H9 (cell line): ENCODE results near the gene TH. TPM values are rescaled to one million over a fixed set of nuclear protein-coding genes. Genes with fewer than 3 reads are reported as not detected.

ENCODE experiments used
- DNase-seq: peaks from one replicate; pipeline ENCODE4 v3.0.0-alpha.2; 2017
- H2AFZ ChIP-seq: one replicate; pipeline ENCODE4 v1.6.1; 2013; ENCODE audit warnings: mild to moderate bottlenecking, low read length, control low read depth, moderate library complexity
- H2AK5ac ChIP-seq: 2 replicates; pipeline ENCODE4 v1.6.1; 2013; ENCODE audit warnings: low read length, control low read depth, mixed read lengths; ENCODE audit not compliant: insufficient read length
- H2BK120ac ChIP-seq: one replicate; pipeline ENCODE4 v1.6.1; 2013; ENCODE audit warnings: low read depth, mild to moderate bottlenecking, low read length, control low read depth, inconsistent platforms; ENCODE audit not compliant: poor library complexity, severe bottlenecking
- H2BK12ac ChIP-seq: 2 replicates; pipeline ENCODE4 v1.6.1; 2013; ENCODE audit warnings: low read length, control low read depth, mixed read lengths, low read depth; ENCODE audit not compliant: insufficient read length
- H2BK15ac ChIP-seq: 2 replicates; pipeline ENCODE4 v1.6.1; 2013; ENCODE audit warnings: low read depth, low read length, control low read depth
- H2BK20ac ChIP-seq: one replicate; pipeline ENCODE4 v1.6.1; 2013; ENCODE audit warnings: low read depth, mild to moderate bottlenecking, low read length, control low read depth, inconsistent platforms; ENCODE audit not compliant: poor library complexity, severe bottlenecking
- H2BK5ac ChIP-seq: 2 replicates; pipeline ENCODE4 v1.6.1; 2013; ENCODE audit warnings: low read length, control low read depth, mixed read lengths; ENCODE audit not compliant: insufficient read length
- H3K14ac ChIP-seq: 2 replicates; pipeline ENCODE4 v1.6.1; 2013; ENCODE audit warnings: low read length, control low read depth; ENCODE audit not compliant: insufficient read depth
- H3K18ac ChIP-seq: 2 replicates; pipeline ENCODE4 v1.6.1; 2013; ENCODE audit warnings: low read depth, mild to moderate bottlenecking, mixed read lengths, low read length, control low read depth; ENCODE audit not compliant: insufficient read length
- H3K23ac ChIP-seq: 2 replicates; pipeline ENCODE4 v1.6.1; 2013; ENCODE audit warnings: low read length, control low read depth, mixed read lengths, low read depth; ENCODE audit not compliant: insufficient read length
- H3K23me2 ChIP-seq: 2 replicates; pipeline ENCODE4 v1.6.1; 2013; ENCODE audit warnings: low read depth, mild to moderate bottlenecking, mixed read lengths, low read length, control low read depth; ENCODE audit not compliant: insufficient read length, poor library complexity, severe bottlenecking
- H3K27ac ChIP-seq: 2 replicates; pipeline ENCODE4 v1.5.1; 2013; ENCODE audit warnings: low read length, control low read depth, mixed read lengths, low read depth; ENCODE audit not compliant: insufficient read length
- H3K27me3 ChIP-seq: 2 replicates; pipeline ENCODE4 v1.6.1; 2013; ENCODE audit warnings: low read length, control low read depth, inconsistent platforms; ENCODE audit not compliant: insufficient read depth
- H3K4ac ChIP-seq: 2 replicates; pipeline ENCODE4 v1.6.1; 2013; ENCODE audit warnings: low read depth, mild to moderate bottlenecking, control low read depth, inconsistent platforms, low read length, moderate library complexity
- H3K4me1 ChIP-seq: 2 replicates; pipeline ENCODE4 v1.6.1; 2013; ENCODE audit warnings: low read length, control low read depth, inconsistent platforms; ENCODE audit not compliant: insufficient read depth
- H3K4me2 ChIP-seq: 2 replicates; pipeline ENCODE4 v1.6.1; 2013; ENCODE audit warnings: low read length, control low read depth, mixed read lengths; ENCODE audit not compliant: insufficient read length, insufficient read depth
- H3K56ac ChIP-seq: 2 replicates; pipeline ENCODE4 v1.6.1; 2013; ENCODE audit warnings: low read depth, mild to moderate bottlenecking, mixed read lengths, low read length, control low read depth; ENCODE audit not compliant: insufficient read length
- H3K79me1 ChIP-seq: 2 replicates; pipeline ENCODE4 v1.6.1; 2013; ENCODE audit warnings: low read depth, mild to moderate bottlenecking, moderate library complexity, low read length, control low read depth, inconsistent platforms; ENCODE audit not compliant: insufficient read depth, poor library complexity, severe bottlenecking
- H3K79me2 ChIP-seq: 2 replicates; pipeline ENCODE4 v1.6.1; 2013; ENCODE audit warnings: low read length, control low read depth, inconsistent platforms; ENCODE audit not compliant: insufficient read depth
- H3K9ac ChIP-seq: 2 replicates; pipeline ENCODE4 v1.6.1; 2013; ENCODE audit warnings: low read length, control low read depth, mixed read lengths; ENCODE audit not compliant: insufficient read length; ENCODE audit errors: extremely low read depth
- H3K9me3 ChIP-seq: one replicate; pipeline ENCODE4 v1.6.1; 2013; ENCODE audit warnings: low read depth, low read length, inconsistent platforms; ENCODE audit not compliant: control insufficient read depth
- H3T11ph ChIP-seq: one replicate; pipeline ENCODE4 v1.6.1; 2013; ENCODE audit warnings: mild to moderate bottlenecking, low read length, control low read depth, inconsistent platforms
- H4K20me1 ChIP-seq: one replicate; pipeline ENCODE4 v1.6.1; 2013; ENCODE audit not compliant: control insufficient read depth, insufficient read length, insufficient read depth
- H4K5ac ChIP-seq: 2 replicates; pipeline ENCODE4 v1.6.1; 2013; ENCODE audit warnings: low read depth, mild to moderate bottlenecking, mixed read lengths, low read length, control low read depth; ENCODE audit not compliant: insufficient read length
- H4K8ac ChIP-seq: replicated peaks from 2 replicates; pipeline ENCODE4 v1.6.1; 2013; ENCODE audit warnings: low read length, control low read depth, mixed read lengths, low read depth; ENCODE audit not compliant: insufficient read length
- H4K91ac ChIP-seq: 2 replicates; pipeline ENCODE4 v1.6.1; 2013; ENCODE audit warnings: low read depth, mild to moderate bottlenecking, moderate library complexity, mixed read lengths, low read length, control low read depth; ENCODE audit not compliant: insufficient read length
- H3K27ac Mint-ChIP-seq, 3 experiments: 2 replicates in 2 of 3; 3 replicates in 1 of 3; pipeline ENCODE4 v1.8.0; 2020 to 2021; ENCODE audit warnings: mixed read lengths in 3 of 3, mild to moderate bottlenecking in 1 of 3, moderate library complexity in 1 of 3
- H3K27me3 Mint-ChIP-seq: 2 replicates; pipeline ENCODE4 v1.8.0; 2021; ENCODE audit warnings: low read depth, mild to moderate bottlenecking, moderate library complexity, mixed read lengths
- H3K36me3 Mint-ChIP-seq, 3 experiments: 2 replicates in 2 of 3; 3 replicates in 1 of 3; pipeline ENCODE4 v1.8.0; 2020 to 2021; ENCODE audit warnings: low read depth in 3 of 3, mixed read lengths in 3 of 3; ENCODE audit not compliant: insufficient read depth in 1 of 3
- H3K4me1 Mint-ChIP-seq, 2 experiments: 2 replicates each; pipeline ENCODE4 v1.8.0; 2020; ENCODE audit warnings: mixed read lengths in 2 of 2
- H3K4me3 Mint-ChIP-seq, 2 experiments: 2 replicates in 1 of 2; 3 replicates in 1 of 2; pipeline ENCODE4 v1.8.0; 2020 to 2021; ENCODE audit warnings: mild to moderate bottlenecking in 2 of 2, mixed read lengths in 2 of 2, moderate library complexity in 1 of 2
- H3K9me3 Mint-ChIP-seq, 2 experiments: 2 replicates in 1 of 2; 3 replicates in 1 of 2; pipeline ENCODE4 v1.8.0; 2020; ENCODE audit warnings: mild to moderate bottlenecking in 2 of 2, mixed read lengths in 2 of 2, moderate library complexity in 1 of 2
- WGBS: extraction: QIAGEN DNeasy Blood & Tissue Kit; methylation state at CpG from one replicate; pipeline ENCODE4 v1.1.7; 2013; ENCODE audit warnings: missing lambda C conversion rate, low lambda C conversion rate, mixed read lengths; ENCODE audit not compliant: insufficient read length; ENCODE audit errors: extremely low coverage; 5-methylcytosine and 5-hydroxymethylcytosine counted together
- total RNA-seq: library from RNA; stranded (reverse); gene quantifications from 2 replicates; pipeline ENCODE4 v1.2.1, GENCODE V29; 2021
- TF ChIP-seq, protein P1 (sequence below): fragments of 200-600 bp; sonication (generic); conservative IDR thresholded peaks from 3 replicates; pipeline ENCODE4 v1.8.0; 2021; ENCODE audit warnings: antibody characterized with exemption, mild to moderate bottlenecking

The TH gene
- total RNA-seq, 1 experiment from 2014 or later: not detected

DNA sequence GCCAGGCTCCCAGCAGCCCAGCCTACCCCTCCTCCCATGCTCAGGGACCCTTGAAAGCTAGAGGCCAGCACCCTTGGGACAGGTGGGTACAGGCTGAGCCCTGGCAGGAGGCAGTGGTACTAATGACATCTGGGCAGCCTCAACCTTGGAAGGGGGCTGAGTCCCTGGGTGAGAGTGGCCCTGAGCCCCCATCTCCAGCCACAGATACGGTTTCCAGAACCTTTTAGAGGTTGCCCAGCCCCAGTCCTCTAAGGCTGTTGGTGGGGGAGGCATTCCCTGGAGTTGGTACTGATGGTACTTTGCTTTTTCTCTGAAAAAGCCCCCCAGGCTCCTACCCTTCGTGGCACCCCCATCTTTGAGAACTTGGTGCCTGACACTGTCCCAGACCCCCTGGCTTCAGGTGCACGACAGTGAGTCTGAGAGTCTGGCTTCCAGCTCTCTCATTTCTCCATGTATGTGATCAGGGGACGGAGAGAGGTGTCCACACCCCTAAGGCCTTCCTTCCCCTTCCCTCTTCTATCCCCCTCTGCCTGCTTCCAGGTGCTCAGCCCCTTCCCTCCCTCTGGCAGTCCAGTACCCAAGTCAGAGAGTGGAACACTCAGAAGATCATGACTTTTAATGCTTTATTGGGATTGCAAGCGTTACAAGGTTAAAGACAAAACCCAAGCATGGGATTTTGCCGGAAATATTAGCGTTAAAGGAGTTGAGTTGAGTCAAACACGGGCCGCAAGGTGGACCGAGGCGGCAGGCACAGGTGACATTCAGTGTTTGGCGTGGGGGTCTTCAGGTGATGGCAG is 42.9 kb downstream of the TH start:
- peaks cover 0 to 3% (median 3%) of the 10 kb centered on the region in 3 experiments; a peak in 2 of 7 replicates for H3K36me3 Mint-ChIP-seq
- no peak overlapping the region for H3K27ac ChIP-seq

More for the DNA sequence above, 42.9 kb downstream of the TH start:
- no peak overlapping the region for H3T11ph ChIP-seq
- H3K4me3 Mint-ChIP-seq: no peak overlapping the region
- H3K4me1 Mint-ChIP-seq: peaks cover 0 to 26% of the 10 kb centered on the region in 2 experiments; a peak in 2 of 4 replicates
- H3K79me2 ChIP-seq: no peaks in the 10 kb centered on the region
- no peak overlapping the region for H2AFZ ChIP-seq
- H3K9me3 Mint-ChIP-seq: peaks cover 4 to 9% of the 10 kb centered on the region in 2 experiments; a peak in 3 of 5 replicates
- no peaks in the 10 kb centered on the region for H3K23me2 ChIP-seq
- H2BK5ac ChIP-seq: no peak overlapping the region
- H4K20me1 ChIP-seq: no peaks in the 10 kb centered on the region
- TF ChIP-seq, protein P1, sequence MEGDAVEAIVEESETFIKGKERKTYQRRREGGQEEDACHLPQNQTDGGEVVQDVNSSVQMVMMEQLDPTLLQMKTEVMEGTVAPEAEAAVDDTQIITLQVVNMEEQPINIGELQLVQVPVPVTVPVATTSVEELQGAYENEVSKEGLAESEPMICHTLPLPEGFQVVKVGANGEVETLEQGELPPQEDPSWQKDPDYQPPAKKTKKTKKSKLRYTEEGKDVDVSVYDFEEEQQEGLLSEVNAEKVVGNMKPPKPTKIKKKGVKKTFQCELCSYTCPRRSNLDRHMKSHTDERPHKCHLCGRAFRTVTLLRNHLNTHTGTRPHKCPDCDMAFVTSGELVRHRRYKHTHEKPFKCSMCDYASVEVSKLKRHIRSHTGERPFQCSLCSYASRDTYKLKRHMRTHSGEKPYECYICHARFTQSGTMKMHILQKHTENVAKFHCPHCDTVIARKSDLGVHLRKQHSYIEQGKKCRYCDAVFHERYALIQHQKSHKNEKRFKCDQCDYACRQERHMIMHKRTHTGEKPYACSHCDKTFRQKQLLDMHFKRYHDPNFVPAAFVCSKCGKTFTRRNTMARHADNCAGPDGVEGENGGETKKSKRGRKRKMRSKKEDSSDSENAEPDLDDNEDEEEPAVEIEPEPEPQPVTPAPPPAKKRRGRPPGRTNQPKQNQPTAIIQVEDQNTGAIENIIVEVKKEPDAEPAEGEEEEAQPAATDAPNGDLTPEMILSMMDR: no peak
- no peak overlapping the region for H2AK5ac ChIP-seq
- no peak overlapping the region for H2BK15ac ChIP-seq
- H4K91ac ChIP-seq: no peak overlapping the region
- no peak for DNase-seq
- H3K56ac ChIP-seq: no peak overlapping the region
- H3K23ac ChIP-seq: no peak overlapping the region
- no peaks in the 10 kb centered on the region; the same call in 1 of the 2 replicates for H3K27me3 ChIP-seq
- H2BK20ac ChIP-seq: no peak overlapping the region
- H3K27me3 Mint-ChIP-seq: peaks cover 51% of the 10 kb centered on the region
- no peak overlapping the region for H3K14ac ChIP-seq
- H3K4me2 ChIP-seq: no peak overlapping the region
- H3K9ac ChIP-seq: no peak overlapping the region
- no peaks in the 10 kb centered on the region for H3K4me1 ChIP-seq
- no peak overlapping the region for H3K4ac ChIP-seq
- no peak overlapping the region for H4K8ac ChIP-seq
- no peak overlapping the region for H4K5ac ChIP-seq
- H3K27ac Mint-ChIP-seq: no peak overlapping the region; a peak in 1 of 7 replicates
- no peak overlapping the region for H2BK120ac ChIP-seq
- no peaks in the 10 kb centered on the region for H3K9me3 ChIP-seq
- no peak overlapping the region for H3K18ac ChIP-seq
- H3K79me1 ChIP-seq: no peaks in the 10 kb centered on the region
- no CpG with 5 or more reads among the region's 12 CpGs for WGBS
- H2BK12ac ChIP-seq: no peak overlapping the region
